PC-9 (cell line): ENCODE data around the gene OR4S2. TPM values are rescaled to one million over a fixed set of nuclear protein-coding genes. Genes with fewer than 3 reads are reported as not detected.

ENCODE experiments used
- BruUV-seq: library from RNA; stranded (reverse); fragments of 400-500 nt; replicated peaks from 2 replicates; lab custom pipeline; 2021; lab: Mats Ljungman, UMichigan
- CTCF ChIA-PET: fragments of 300-600 bp; sonication (Branson Sonifier 250); formaldehyde crosslinking; loops from one replicate; lab custom pipeline; 2022; ENCODE audit warnings: antibody characterized with exemption; lab: Charles Lee
- POLR2A ChIA-PET: fragments of 300-600 bp; sonication (Branson Sonifier 250); formaldehyde crosslinking; loops from one replicate; lab custom pipeline; 2022; ENCODE audit warnings: antibody characterized with exemption; ENCODE audit not compliant: unreplicated experiment; lab: Charles Lee
- DNase-seq, 2 experiments: peaks; one replicate each; pipeline versions ENCODE4 v3.0.0 to v3.0.0-alpha.2; 2015 to 2022; ENCODE audit warnings: mixed read lengths in 1 of 2
- H2AFZ ChIP-seq: fragments of 200-600 bp; sonication (generic); 2 replicates; pipeline ENCODE4 v1.8.1; 2017; ENCODE audit warnings: antibody characterized with exemption
- H3F3A ChIP-seq: fragments of 200-600 bp; sonication (generic); 2 replicates; pipeline ENCODE4 v1.8.1; 2017; ENCODE audit warnings: antibody characterized with exemption, mild to moderate bottlenecking, low read depth; ENCODE audit not compliant: insufficient read depth
- H3K27ac ChIP-seq: fragments of 200-600 bp; sonication (generic); 2 replicates; pipeline ENCODE4 v1.6.1; 2016; ENCODE audit warnings: mixed run types
- H3K27me3 ChIP-seq: fragments of 200-600 bp; sonication (generic); 2 replicates; pipeline ENCODE4 v1.6.1; 2016; ENCODE audit warnings: low read depth, mixed run types; ENCODE audit not compliant: insufficient read depth
- H3K36me3 ChIP-seq: fragments of 200-600 bp; sonication (generic); 2 replicates; pipeline ENCODE4 v1.6.1; 2016; ENCODE audit warnings: low read depth, mixed run types
- H3K4me1 ChIP-seq: fragments of 200-600 bp; sonication (generic); replicated peaks from 2 replicates; pipeline ENCODE4 v1.6.1; 2016; ENCODE audit warnings: mixed run types; ENCODE audit not compliant: insufficient read depth
- H3K4me2 ChIP-seq: fragments of 200-600 bp; sonication (generic); 2 replicates; pipeline ENCODE4 v1.6.1; 2017; ENCODE audit warnings: mixed run types
- H3K4me3 ChIP-seq: fragments of 200-600 bp; sonication (generic); 2 replicates; pipeline ENCODE4 v1.6.1; 2016; ENCODE audit warnings: mixed run types
- H3K79me2 ChIP-seq: fragments of 200-600 bp; sonication (generic); 2 replicates; pipeline ENCODE4 v1.6.1; 2017; ENCODE audit warnings: low read depth, mixed run types
- H3K9me2 ChIP-seq: fragments of 200-600 bp; sonication (generic); 2 replicates; pipeline ENCODE4 v1.8.1; 2017; ENCODE audit warnings: mild to moderate bottlenecking; ENCODE audit not compliant: insufficient read depth
- H3K9me3 ChIP-seq: fragments of 200-600 bp; sonication (generic); 2 replicates; pipeline ENCODE4 v1.8.1; 2016; ENCODE audit warnings: low read depth; ENCODE audit not compliant: insufficient read depth
- H4K20me1 ChIP-seq: fragments of 200-600 bp; sonication (generic); 2 replicates; pipeline ENCODE4 v1.8.1; 2017; ENCODE audit not compliant: insufficient read depth
- CTCF ChIP-seq: fragments of 200-600 bp; sonication (generic); conservative IDR thresholded peaks from 2 replicates; pipeline ENCODE4 v1.6.1; 2017; ENCODE audit warnings: mixed run types, antibody characterized with exemption, mild to moderate bottlenecking, moderate library complexity
- EZH2 ChIP-seq: fragments of 200-600 bp; sonication (generic); IDR thresholded peaks from 2 replicates; pipeline ENCODE4 v1.8.0; 2017; ENCODE audit warnings: antibody characterized with exemption, low read depth
- intact Hi-C: fragments of 100-400 bp; cut with micrococcal nuclease; formaldehyde crosslinking; loops from one replicate; pipeline ENCODE4 v1.10.0; 2022; ENCODE audit not compliant: unreplicated experiment
- total RNA-seq: library from RNA; stranded (reverse); gene quantifications from 2 replicates; pipeline ENCODE4 v1.2.3, GENCODE V29; 2021

OR4S2 gene
- total RNA-seq, 1 experiment from 2014 or later, result not detected

DNA sequence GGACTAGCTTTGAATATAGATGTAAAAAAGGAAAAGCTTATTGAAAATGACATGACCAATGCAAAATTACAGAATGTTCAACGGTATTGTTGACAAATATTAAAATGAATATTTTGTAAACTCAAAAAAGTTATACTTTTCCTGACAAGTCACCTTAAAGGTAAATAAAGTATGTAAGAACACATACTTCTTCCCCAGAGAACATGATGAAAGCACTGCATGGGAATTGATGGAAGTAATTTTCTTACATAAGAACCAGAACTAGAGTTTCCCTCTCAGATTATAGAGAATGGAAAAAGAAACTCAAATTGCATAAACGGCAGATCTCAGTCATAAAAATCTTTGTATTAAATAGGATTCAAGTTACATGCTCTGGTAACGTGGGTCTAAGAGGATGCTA, 13.3 kb upstream of the OR4S2 start, which contains the start of gene OR4P4:
Gene OR4P4 (plus strand): TSS at position 301 of the 400 bp plus-strand sequence.
- Histone ChIP-seq H3K9me2 (no peaks in the 10 kb centered on the region), H3K79me2 (no peaks in the 10 kb centered on the region), H4K20me1 (no peaks in the 10 kb centered on the region), H3K4me3 (no peak within 1 kb of the TSS), H3K27ac (no peak within 1 kb of the TSS), H3K4me1 (no peaks in the 10 kb centered on the region), H2AFZ (no peak within 1 kb of the TSS), H3F3A (no peaks in the 10 kb centered on the region), H3K36me3 (no peaks in the 10 kb centered on the region), H3K9me3 (no peaks in the 10 kb centered on the region), H3K27me3 (no peaks in the 10 kb centered on the region), H3K4me2 (no peak within 1 kb of the TSS)
- ChIA-PET POLR2A (no interaction called here), CTCF (no interaction called here)
- no TSS peak for BruUV-seq
- intact Hi-C loops, result no loop called here
- DNase-seq, result no peak
- no peak for TF ChIP-seq EZH2
- TF ChIP-seq CTCF, result no peak

GRCh38 chr11:55652560-55652959, 4.4 kb downstream of the OR4S2 start:
- no peaks in the 10 kb centered on the region for H3K4me1 ChIP-seq
- H3K9me3 ChIP-seq, result no peaks in the 10 kb centered on the region
- intact Hi-C loops, result no loop called here
- TF ChIP-seq EZH2 (no peak), CTCF (no peak)
- H4K20me1 ChIP-seq, result no peaks in the 10 kb centered on the region
- POLR2A ChIA-PET, result no interaction called here
- H3K79me2 ChIP-seq, result no peaks in the 10 kb centered on the region
- no TSS peak for BruUV-seq
- H3K27me3 ChIP-seq, result no peaks in the 10 kb centered on the region
- no peak overlapping the region for H3K27ac ChIP-seq
- H3K4me2 ChIP-seq, result no peak overlapping the region
- no peak for DNase-seq
- no peaks in the 10 kb centered on the region for H3K36me3 ChIP-seq
- H3F3A ChIP-seq, result no peaks in the 10 kb centered on the region
- H3K9me2 ChIP-seq, result no peaks in the 10 kb centered on the region
- no peak overlapping the region for H2AFZ ChIP-seq
- CTCF ChIA-PET, result no interaction called here
- no peak overlapping the region for H3K4me3 ChIP-seq

GRCh38 chr11:55655096-55655495, 7.0 kb downstream of the OR4S2 start:
- ChIA-PET CTCF (no interaction called here), POLR2A (no interaction called here)
- no peak overlapping the region for H3K4me2 ChIP-seq
- no peaks in the 10 kb centered on the region for H3K9me3 ChIP-seq
- BruUV-seq, result no TSS peak
- no peaks in the 10 kb centered on the region for H4K20me1 ChIP-seq
- H3K27ac ChIP-seq, result no peak overlapping the region
- H3K79me2 ChIP-seq, result no peaks in the 10 kb centered on the region
- no peaks in the 10 kb centered on the region for H3K9me2 ChIP-seq
- H3K4me3 ChIP-seq, result no peak overlapping the region
- no peaks in the 10 kb centered on the region for H3K27me3 ChIP-seq
- intact Hi-C loops, result no loop called here
- H3F3A ChIP-seq, result no peaks in the 10 kb centered on the region
- TF ChIP-seq CTCF (no peak), EZH2 (no peak)
- H2AFZ ChIP-seq, result no peak overlapping the region
- no peaks in the 10 kb centered on the region for H3K36me3 ChIP-seq
- DNase-seq, result no peak
- H3K4me1 ChIP-seq, result no peaks in the 10 kb centered on the region
